IMR-90 (cell line): Measurements from ENCODE around the gene MEIS1. TPM values are rescaled to one million over a fixed set of nuclear protein-coding genes. Genes with fewer than 3 reads are reported as not detected.

Source experiments
- ATAC-seq: fragments of 200-7000 bp; cut with Tn5 transposase; 2 replicates; pipeline ENCODE4 v1.9.1; 2020; ENCODE audit warnings: low read depth, mild to moderate bottlenecking, moderate library complexity
- BruUV-seq: library from RNA; stranded (reverse); fragments of 400-500 nt; replicated peaks from 2 replicates; lab custom pipeline; 2021; lab: Mats Ljungman, UMichigan
- CTCF ChIA-PET: fragments of 300-600 bp; formaldehyde crosslinking; extraction: SDS; loops from one replicate; lab custom pipeline; 2021; ENCODE audit warnings: antibody characterized with exemption; lab: Yijun Ruan, JAX
- POLR2A ChIA-PET: fragments of 300-600 bp; sonication (Branson Sonifier 250); formaldehyde crosslinking; loops from one replicate; lab custom pipeline; 2022; ENCODE audit warnings: antibody characterized with exemption; ENCODE audit not compliant: unreplicated experiment; lab: Charles Lee
- DNase-seq: peaks from one replicate; pipeline ENCODE4 v3.0.0; 2013
- H2AFZ ChIP-seq: replicated peaks from 2 replicates; pipeline ENCODE3; 2013; ENCODE audit warnings: low read length, mild to moderate bottlenecking; ENCODE audit not compliant: poor library complexity
- H2AK5ac ChIP-seq: 2 replicates; pipeline ENCODE4 v1.6.1; 2013; ENCODE audit warnings: low read depth, low read length, inconsistent platforms
- H2AK9ac ChIP-seq: replicated peaks from 2 replicates; pipeline ENCODE3; 2013; ENCODE audit warnings: mild to moderate bottlenecking, low read depth, low read length, moderate library complexity; ENCODE audit not compliant: poor library complexity
- H2BK120ac ChIP-seq: 2 replicates; pipeline ENCODE4 v1.6.1; 2013; ENCODE audit warnings: low read depth, low read length, inconsistent platforms
- H2BK15ac ChIP-seq: 3 replicates; pipeline ENCODE4 v1.6.1; 2013; ENCODE audit warnings: low read depth, low read length, inconsistent platforms
- H2BK20ac ChIP-seq: 2 replicates; pipeline ENCODE4 v1.6.1; 2013; ENCODE audit warnings: low read depth, mild to moderate bottlenecking, inconsistent platforms, low read length, moderate library complexity
- H2BK5ac ChIP-seq: 2 replicates; pipeline ENCODE4 v1.6.1; 2013; ENCODE audit warnings: mild to moderate bottlenecking, low read depth, low read length, inconsistent platforms; ENCODE audit not compliant: poor library complexity, severe bottlenecking
- H3K14ac ChIP-seq: replicated peaks from 2 replicates; pipeline ENCODE4 v1.6.1; 2013; ENCODE audit warnings: low read depth, low read length, inconsistent platforms
- H3K18ac ChIP-seq: 2 replicates; pipeline ENCODE4 v1.6.1; 2013; ENCODE audit warnings: low read depth, low read length, control low read depth
- H3K23ac ChIP-seq: 2 replicates; pipeline ENCODE4 v1.6.1; 2013; ENCODE audit warnings: low read depth, low read length, inconsistent platforms
- H3K27ac ChIP-seq: 2 replicates; pipeline ENCODE4 v1.5.1; 2013; ENCODE audit warnings: mild to moderate bottlenecking, control low read depth, low read length; ENCODE audit not compliant: insufficient read depth
- H3K27me3 ChIP-seq: 2 replicates; pipeline ENCODE4 v1.6.1; 2013; ENCODE audit warnings: low read length; ENCODE audit not compliant: control insufficient read depth, insufficient read depth
- H3K36me3 ChIP-seq: 2 replicates; pipeline ENCODE4 v1.6.1; 2013; ENCODE audit warnings: low read length, mixed read lengths; ENCODE audit not compliant: control insufficient read depth, insufficient read depth
- H3K4ac ChIP-seq: 2 replicates; pipeline ENCODE4 v1.6.1; 2013; ENCODE audit warnings: low read depth, low read length, inconsistent platforms
- H3K4me1 ChIP-seq: 2 replicates; pipeline ENCODE4 v1.6.1; 2013; ENCODE audit warnings: low read length, mixed read lengths; ENCODE audit not compliant: control insufficient read depth, insufficient read depth
- H3K4me2 ChIP-seq: 2 replicates; pipeline ENCODE4 v1.6.1; 2013; ENCODE audit warnings: low read depth, mild to moderate bottlenecking, control low read depth, low read length, moderate library complexity
- H3K4me3 ChIP-seq: 2 replicates; pipeline ENCODE4 v1.5.1; 2013; ENCODE audit warnings: low read depth, mild to moderate bottlenecking, control low read depth, low read length, moderate library complexity; ENCODE audit not compliant: insufficient read depth
- H3K56ac ChIP-seq: 2 replicates; pipeline ENCODE4 v1.6.1; 2013; ENCODE audit warnings: low read length, inconsistent platforms; ENCODE audit not compliant: insufficient read depth; ENCODE audit errors: extremely low read depth
- H3K79me1 ChIP-seq, 2 experiments: 2 replicates each; pipeline ENCODE4 v1.6.1; 2013; ENCODE audit warnings: low read length in 2 of 2, inconsistent platforms in 1 of 2, low read depth in 1 of 2
- H3K9ac ChIP-seq: 2 replicates; pipeline ENCODE4 v1.6.1; 2013; ENCODE audit warnings: low read depth, low read length, control low read depth
- H3K9me1 ChIP-seq: 2 replicates; pipeline ENCODE4 v1.6.1; 2013; ENCODE audit warnings: low read length, inconsistent platforms; ENCODE audit not compliant: insufficient read depth
- H3K9me3 ChIP-seq: 2 replicates; pipeline ENCODE4 v1.6.1; 2013; ENCODE audit warnings: low read length; ENCODE audit not compliant: control insufficient read depth, insufficient read depth
- H4K20me1 ChIP-seq: 2 replicates; pipeline ENCODE4 v1.6.1; 2013; ENCODE audit warnings: low read length, inconsistent platforms; ENCODE audit not compliant: insufficient read depth
- H4K5ac ChIP-seq: 2 replicates; pipeline ENCODE4 v1.6.1; 2013; ENCODE audit warnings: mild to moderate bottlenecking, low read depth, low read length, control low read depth
- H4K8ac ChIP-seq, 2 experiments: 2 replicates each; pipeline ENCODE4 v1.6.1; 2013; ENCODE audit warnings: low read depth in 2 of 2, low read length in 2 of 2, control low read depth in 1 of 2, inconsistent platforms in 1 of 2
- H4K91ac ChIP-seq: 2 replicates; pipeline ENCODE4 v1.6.1; 2013; ENCODE audit warnings: low read depth, low read length, inconsistent platforms; ENCODE audit not compliant: insufficient read depth
- CHD1 ChIP-seq: IDR thresholded peaks from 2 replicates; pipeline ENCODE4 v1.6.1; 2012; ENCODE audit warnings: low read depth, low read length, improper control_type of control experiment
- CTCF ChIP-seq: conservative IDR thresholded peaks from 2 replicates; pipeline ENCODE4 v1.5.1; 2012; ENCODE audit warnings: mild to moderate bottlenecking, low read depth, low read length, improper control_type of control experiment
- FOS ChIP-seq: fragments of 150-350 bp; IDR thresholded peaks from 2 replicates; pipeline ENCODE4 v1.6.1; 2016; ENCODE audit warnings: low read depth, low read length
- NFE2L2 ChIP-seq: fragments of 150-350 bp; IDR thresholded peaks from 2 replicates; pipeline ENCODE4 v1.6.1; 2016; ENCODE audit warnings: low read depth, mild to moderate bottlenecking, low read length
- RAD21 ChIP-seq: IDR thresholded peaks from 2 replicates; pipeline ENCODE4 v1.6.1; 2012; ENCODE audit warnings: low read length, improper control_type of control experiment
- RCOR1 ChIP-seq: IDR thresholded peaks from 2 replicates; pipeline ENCODE4 v1.6.1; 2012; ENCODE audit warnings: mild to moderate bottlenecking, low read length, improper control_type of control experiment; ENCODE audit not compliant: insufficient replicate concordance
- SMC3 ChIP-seq: fragments of 150-350 bp; IDR thresholded peaks from 2 replicates; pipeline ENCODE4 v1.6.1; 2016; ENCODE audit warnings: low read depth, mild to moderate bottlenecking, antibody characterized with exemption, low read length, moderate library complexity
- WGBS, 2 experiments: methylation state at CpG; one replicate each; pipeline versions ENCODE4 v1.1.5 to v1.1.7; 2013; ENCODE audit warnings: missing lambda C conversion rate in 2 of 2; ENCODE audit not compliant: insufficient read length in 1 of 2; ENCODE audit errors: extremely low coverage in 2 of 2; 5-methylcytosine and 5-hydroxymethylcytosine counted together
- dilution Hi-C: fragments of 300-500 bp; cut with HindIII; formaldehyde crosslinking; loops from one replicate; pipeline ENCODE4 v1.14.3; 2018; ENCODE audit warnings: low sequenced_read_pairs; ENCODE audit not compliant: unreplicated experiment
- in situ Hi-C: fragments of 300-500 bp; cut with MboI; formaldehyde crosslinking; loops from 3 replicates; pipeline ENCODE4 v1.14.3; 2019; ENCODE audit warnings: low sequenced_read_pairs, inconsistent platforms, mixed read lengths
- intact Hi-C: fragments of 100-400 bp; cut with micrococcal nuclease; formaldehyde crosslinking; loops from 2 replicates; pipeline ENCODE4 v1.10.0; 2022
- polyA plus RNA-seq, 3 experiments: library from polyadenylated mRNA; depleted of rRNA; stranded (reverse); fragments of >200 nt; gene quantifications; 2 replicates each; pipeline ENCODE4 v1.2.3, GENCODE V29; 2012; ENCODE audit warnings: low replicate concordance in 1 of 3
- total RNA-seq: library from RNA; depleted of rRNA; stranded (reverse); fragments of >200 nt; gene quantifications from 2 replicates; pipeline ENCODE4 v1.2.3, GENCODE V29; 2012

The MEIS1 gene
- total and polyA plus RNA-seq, 2 of the 4 experiments (the other 2 are of a cell fraction), result 54.4 to 157 TPM

DNA sequence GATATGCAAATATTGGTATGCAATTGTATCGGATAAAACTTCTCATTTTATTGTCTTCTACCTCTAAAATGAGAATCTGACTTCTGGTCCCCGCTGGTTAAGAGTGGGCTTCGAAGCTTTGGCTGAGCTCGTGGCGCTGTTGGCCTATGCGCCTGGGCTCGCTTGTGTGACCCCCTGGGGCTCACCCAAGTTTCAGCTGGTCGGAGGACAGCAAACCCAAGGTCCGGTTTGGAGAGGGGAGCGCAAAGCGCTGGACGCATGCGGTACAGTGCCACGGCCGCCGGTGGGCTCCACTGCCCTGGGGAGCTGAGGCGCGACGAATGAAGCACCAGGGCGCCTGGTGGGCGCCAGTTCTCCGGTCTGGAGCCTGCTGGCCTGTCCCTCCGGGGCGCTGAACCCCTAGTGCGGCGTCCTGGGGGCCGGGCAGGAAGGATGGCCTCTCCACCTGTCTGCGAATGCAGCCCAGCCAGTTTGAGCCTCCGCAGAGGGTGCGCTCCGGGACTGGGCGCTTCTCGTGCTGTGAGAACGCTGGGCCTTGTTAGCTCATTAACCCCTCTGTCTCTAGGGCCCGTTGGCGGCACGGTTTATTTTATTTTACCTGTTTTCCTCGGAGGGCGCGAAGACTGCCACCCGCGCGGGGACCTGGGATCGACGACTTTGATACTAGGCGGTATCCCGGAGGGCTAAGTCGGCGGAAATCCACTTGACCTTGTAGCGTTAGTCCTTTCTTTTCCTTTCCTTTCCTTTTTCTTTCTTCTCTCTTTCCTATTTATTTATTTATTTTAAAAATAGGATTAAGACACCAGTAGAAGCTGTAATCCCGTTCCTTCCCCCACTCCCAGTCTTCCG, 10.4 kb downstream of the MEIS1 start:
- Histone ChIP-seq H2AFZ (no peak overlapping the region), H2AK5ac (peak overlapping the region; percentile 64), H3K9me3 (no peaks in the 10 kb centered on the region), H3K9ac (peak overlapping the region; percentile 100), H3K4me1 (peaks cover 4% of the 10 kb centered on the region), H3K27ac (peak overlapping the region; percentile 97), H3K4ac (peak overlapping the region; percentile 97), H3K36me3 (peaks cover 56% of the 10 kb centered on the region), H4K5ac (peak overlapping the region; percentile 95), H3K27me3 (no peaks in the 10 kb centered on the region), H4K91ac (peak overlapping the region; percentile 92), H2AK9ac (peak overlapping the region; percentile 81), H2BK120ac (peak overlapping the region; percentile 88), H3K56ac (peak overlapping the region; percentile 92), H3K9me1 (no peaks in the 10 kb centered on the region), H3K14ac (peak overlapping the region; percentile 93), H3K4me2 (peak overlapping the region; percentile 100), H2BK20ac (peak overlapping the region; percentile 40), H3K23ac (peak overlapping the region; percentile 90), H3K18ac (peak overlapping the region; percentile 99), H3K4me3 (peak overlapping the region; percentile 39), H4K8ac (peak overlapping the region; percentile 67 to 80), H2BK15ac (peak overlapping the region; percentile 72; the same call in 1 of the 3 replicates), H2BK5ac (peak overlapping the region; percentile 98), H3K79me1 (no peaks in the 10 kb centered on the region), H4K20me1 (peaks cover 8% of the 10 kb centered on the region; the same call in 1 of the 2 replicates)
- WGBS, 2 experiments, result 0% methylated on average over 36 of the region's 52 CpGs; no CpG with 5 or more reads in 1 of the 2 experiments
- intact Hi-C loops (loop anchor here (2.0 to 5.0 kb wide), 2 partner anchors 130 to 1207 kb away; no protein-coding TSS in a partner anchor), in situ Hi-C loops (loop anchor here (25.0 kb wide), 1 partner anchor 1592 kb away; no protein-coding TSS in a partner anchor), dilution Hi-C loops (loop anchor here (25.0 kb wide), 1 partner anchor 767 kb away; no protein-coding TSS in a partner anchor)
- no TSS peak for BruUV-seq
- TF ChIP-seq CTCF (peak; percentile 24; the same call in 1 of the 2 replicates), NFE2L2 (no peak), RAD21 (peak; percentile 44), CHD1 (peak; percentile 47; the same call in 1 of the 2 replicates), SMC3 (no peak), FOS (no peak), RCOR1 (no peak)
- POLR2A ChIA-PET, result interaction anchor here (0.6 to 4.3 kb wide), 3 partner anchors 11 to 640 kb away, joined by 3 to 21 read pairs (median 5); no protein-coding TSS in a partner anchor
- CTCF ChIA-PET, result interaction anchor here (1.0 to 1.9 kb wide), 3 partner anchors 12 to 770 kb away, joined by 3 to 5 read pairs (median 5); no protein-coding TSS in a partner anchor
- ATAC-seq (no peak), DNase-seq (no peak)
